ENCODE data around the gene SLC1A4.
A peak's percentile ranks its signal among the peaks of the same experiment; 100 is the strongest.

The SLC1A4 gene

GRCh38 chr2:65067806-65068553, 78.8 kb downstream of the SLC1A4 start:
- Histone ChIP-seq H3K9ac (ENCODE audit: low read length in 5 of 5) (peak overlapping the region in 1 of 5 donors; percentile 31), H3K27ac (ENCODE audit: low read depth, low read length) (peak overlapping the region; percentile 29), H3K9me3 (ENCODE audit: control insufficient read depth in 5 of 5, low read length in 5 of 5) (no peaks in the 10 kb centered on the region), H3K4me3 (ENCODE audit: low read depth in 1 of 5, low read length in 5 of 5) (peak overlapping the region in 1 of 5 donors; percentile 36), H3K36me3 (ENCODE audit: control insufficient read depth in 5 of 5, insufficient read depth in 5 of 5, low read length in 5 of 5) (peaks cover 0 to 40% (median 34%) of the 10 kb centered on the region in 5 donors), H3K27me3 (ENCODE audit: control insufficient read depth in 5 of 5, insufficient read depth in 4 of 5, low read length in 5 of 5) (no peaks in the 10 kb centered on the region), H3K4me1 (ENCODE audit: control insufficient read depth in 5 of 5, insufficient read depth in 5 of 5, low read length in 5 of 5) (peaks cover 13 to 75% (median 69%) of the 10 kb centered on the region in 5 donors)

- no peaks in the 10 kb centered on the region for H3K9me3 ChIP-seq (ENCODE audit: control insufficient read depth in 5 of 5, low read length in 5 of 5)
- H3K27me3 ChIP-seq (ENCODE audit: control insufficient read depth in 5 of 5, insufficient read depth in 4 of 5, low read length in 5 of 5) = no peaks in the 10 kb centered on the region
- H3K36me3 ChIP-seq (ENCODE audit: control insufficient read depth in 5 of 5, insufficient read depth in 5 of 5, low read length in 5 of 5) = peaks cover 0 to 53% (median 49%) of the 10 kb centered on the region in 5 donors
- H3K27ac ChIP-seq (ENCODE audit: low read depth, low read length) = peak overlapping the region; percentile 74
- no peak overlapping the region for H3K4me3 ChIP-seq (ENCODE audit: low read depth in 1 of 5, low read length in 5 of 5)
- H3K9ac ChIP-seq (ENCODE audit: low read length in 5 of 5) = peak overlapping the region in 2 of 5 donors; percentile 4 to 54
- peaks cover 13 to 67% (median 55%) of the 10 kb centered on the region in 5 donors for H3K4me1 ChIP-seq (ENCODE audit: control insufficient read depth in 5 of 5, insufficient read depth in 5 of 5, low read length in 5 of 5)
Observed at GRCh38 chr2:65069439-65069824, 80.2 kb downstream of the SLC1A4 start.

- Histone ChIP-seq H3K4me1 (ENCODE audit: control insufficient read depth in 5 of 5, insufficient read depth in 5 of 5, low read length in 5 of 5) (peaks cover 7 to 61% (median 52%) of the 10 kb centered on the region in 5 donors), H3K27me3 (ENCODE audit: control insufficient read depth in 5 of 5, insufficient read depth in 4 of 5, low read length in 5 of 5) (no peaks in the 10 kb centered on the region), H3K36me3 (ENCODE audit: control insufficient read depth in 5 of 5, insufficient read depth in 5 of 5, low read length in 5 of 5) (peaks cover 0 to 58% (median 53%) of the 10 kb centered on the region in 5 donors), H3K9ac (ENCODE audit: low read length in 5 of 5) (peak overlapping the region in 2 of 5 donors; percentile 41 to 54), H3K4me3 (ENCODE audit: low read depth in 1 of 5, low read length in 5 of 5) (no peak overlapping the region), H3K27ac (ENCODE audit: low read depth, low read length) (peak overlapping the region; percentile 74), H3K9me3 (ENCODE audit: control insufficient read depth in 5 of 5, low read length in 5 of 5) (no peaks in the 10 kb centered on the region)
Observed at GRCh38 chr2:65070172-65070830, 81.1 kb downstream of the SLC1A4 start.

GRCh38 chr2:65070856-65071255, 81.7 kb downstream of the SLC1A4 start:
- Histone ChIP-seq H3K27me3 (ENCODE audit: control insufficient read depth in 5 of 5, insufficient read depth in 4 of 5, low read length in 5 of 5) (no peaks in the 10 kb centered on the region), H3K4me1 (ENCODE audit: control insufficient read depth in 5 of 5, insufficient read depth in 5 of 5, low read length in 5 of 5) (peaks cover 10 to 61% (median 52%) of the 10 kb centered on the region in 5 donors), H3K36me3 (ENCODE audit: control insufficient read depth in 5 of 5, insufficient read depth in 5 of 5, low read length in 5 of 5) (peaks cover 0 to 59% (median 53%) of the 10 kb centered on the region in 5 donors), H3K27ac (ENCODE audit: low read depth, low read length) (peak overlapping the region; percentile 33), H3K9ac (ENCODE audit: low read length in 5 of 5) (no peak overlapping the region), H3K4me3 (ENCODE audit: low read depth in 1 of 5, low read length in 5 of 5) (no peak overlapping the region), H3K9me3 (ENCODE audit: control insufficient read depth in 5 of 5, low read length in 5 of 5) (no peaks in the 10 kb centered on the region)

- Histone ChIP-seq H3K9me3 (ENCODE audit: control insufficient read depth in 5 of 5, low read length in 5 of 5) (no peaks in the 10 kb centered on the region), H3K27ac (ENCODE audit: low read depth, low read length) (no peak overlapping the region), H3K9ac (ENCODE audit: low read length in 5 of 5) (no peak overlapping the region), H3K4me1 (ENCODE audit: control insufficient read depth in 5 of 5, insufficient read depth in 5 of 5, low read length in 5 of 5) (peaks cover 16 to 65% (median 57%) of the 10 kb centered on the region in 5 donors), H3K36me3 (ENCODE audit: control insufficient read depth in 5 of 5, insufficient read depth in 5 of 5, low read length in 5 of 5) (peaks cover 0 to 63% (median 57%) of the 10 kb centered on the region in 5 donors), H3K27me3 (ENCODE audit: control insufficient read depth in 5 of 5, insufficient read depth in 4 of 5, low read length in 5 of 5) (no peaks in the 10 kb centered on the region), H3K4me3 (ENCODE audit: low read depth in 1 of 5, low read length in 5 of 5) (no peak overlapping the region)
Observed at GRCh38 chr2:65071499-65072180, 82.4 kb downstream of the SLC1A4 start.

- Histone ChIP-seq H3K27ac (ENCODE audit: low read depth, low read length) (no peak overlapping the region), H3K4me1 (ENCODE audit: control insufficient read depth in 5 of 5, insufficient read depth in 5 of 5, low read length in 5 of 5) (peaks cover 16 to 64% (median 53%) of the 10 kb centered on the region in 5 donors), H3K36me3 (ENCODE audit: control insufficient read depth in 5 of 5, insufficient read depth in 5 of 5, low read length in 5 of 5) (peaks cover under 1 to 66% (median 59%) of the 10 kb centered on the region in 5 donors)
Observed at GRCh38 chr2:65072181-65072970, 83.2 kb downstream of the SLC1A4 start.

More at GRCh38 chr2:65072181-65072970, 83.2 kb downstream of the SLC1A4 start:
- H3K9ac ChIP-seq (ENCODE audit: low read length in 5 of 5) = no peak overlapping the region
- H3K27me3 ChIP-seq (ENCODE audit: control insufficient read depth in 5 of 5, insufficient read depth in 4 of 5, low read length in 5 of 5) = no peaks in the 10 kb centered on the region
- no peaks in the 10 kb centered on the region for H3K9me3 ChIP-seq (ENCODE audit: control insufficient read depth in 5 of 5, low read length in 5 of 5)
- no peak overlapping the region for H3K4me3 ChIP-seq (ENCODE audit: low read depth in 1 of 5, low read length in 5 of 5)
